HepG2 (cell line): ENCODE results near the gene EXOC7. TPM values are rescaled to one million over a fixed set of nuclear protein-coding genes. Genes with fewer than 3 reads are reported as not detected.

Source experiments
- ATAC-seq: fragments of 200-7000 bp; cut with Tn5 transposase; 3 replicates; pipeline ENCODE4 v1.9.1; 2020; ENCODE audit warnings: mild to moderate bottlenecking, moderate library complexity
- BruUV-seq: library from RNA; stranded (reverse); fragments of 400-500 nt; replicated peaks from 2 replicates; lab custom pipeline; 2021; lab: Mats Ljungman, UMichigan
- CTCF ChIA-PET: fragments of 300-600 bp; formaldehyde crosslinking; extraction: SDS; loops from one replicate; lab custom pipeline; 2021; ENCODE audit warnings: low total read pairs, inconsistent platforms, low intra/inter-chr PET ratio; lab: Yijun Ruan, JAX
- POLR2A ChIA-PET: fragments of 350-600 bp; sonication (Branson Sonifier 250); formaldehyde crosslinking; loops from one replicate; lab custom pipeline; 2020; ENCODE audit warnings: antibody characterized with exemption, inconsistent platforms; lab: Yijun Ruan, JAX
- DNase-seq: peaks from one replicate; pipeline ENCODE4 v3.0.0-alpha.2; 2015; ENCODE audit warnings: low spot score
- FAIRE-seq: peaks from 3 replicates; lab custom pipeline; 2011; peaks lifted over from hg19 to GRCh38; lab: Jason Lieb, UNC
- H2AFZ ChIP-seq: one replicate; pipeline ENCODE4 v1.6.1; 2011; ENCODE audit warnings: low read length, inconsistent platforms
- H3K27ac ChIP-seq: fragments of 300-600 bp; 3 replicates; pipeline ENCODE4 v1.8.0; 2011; ENCODE audit warnings: mixed run types, mild to moderate bottlenecking, mixed read lengths, low read length, inconsistent platforms; ENCODE audit not compliant: insufficient read depth; ENCODE audit errors: extremely low read length
- H3K27me3 ChIP-seq, 2 experiments: fragments of 200-600 bp in 1 of 2; 2 replicates in 1 of 2; 3 replicates in 1 of 2; pipeline versions ENCODE4 v1.6.0 to v1.8.0; 2011; ENCODE audit warnings: low read length in 2 of 2, mild to moderate bottlenecking in 2 of 2, moderate library complexity in 2 of 2, inconsistent platforms in 1 of 2; ENCODE audit not compliant: insufficient read depth in 2 of 2, control insufficient read depth in 1 of 2
- H3K36me3 ChIP-seq, 2 experiments: fragments of 200-600 bp in 1 of 2; replicated peaks in 1 of 2; 2 replicates in 1 of 2; 3 replicates in 1 of 2; pipeline versions ENCODE4 v1.5.1 to v1.8.0; 2011; ENCODE audit warnings: low read length in 2 of 2, inconsistent platforms in 1 of 2; ENCODE audit not compliant: insufficient read depth in 2 of 2, control insufficient read depth in 1 of 2
- H3K4me1 ChIP-seq: 2 replicates; pipeline ENCODE4 v1.5.1; 2012; ENCODE audit warnings: low read length, inconsistent platforms; ENCODE audit not compliant: insufficient read depth
- H3K4me2 ChIP-seq: 2 replicates; pipeline ENCODE4 v1.6.0; 2011; ENCODE audit warnings: low read depth, low read length, inconsistent platforms
- H3K4me3 ChIP-seq, 3 experiments: fragments of 200-600 bp in 1 of 3; sonication (generic), shearing (Covaris generic) in 1 of 3; replicated peaks in 1 of 3; 2 replicates each; pipeline ENCODE4 v1.5.1; 2011 to 2016; ENCODE audit warnings: low read length in 3 of 3, inconsistent platforms in 2 of 3, low read depth in 2 of 3, mild to moderate bottlenecking in 2 of 3, control low read depth in 1 of 3, mixed read lengths in 1 of 3; ENCODE audit not compliant: insufficient read depth in 1 of 3
- H3K79me2 ChIP-seq: one replicate; pipeline ENCODE4 v1.6.1; 2011; ENCODE audit warnings: low read length, inconsistent platforms; ENCODE audit not compliant: insufficient read depth
- H3K9ac ChIP-seq: 2 replicates; pipeline ENCODE4 v1.6.0; 2011; ENCODE audit warnings: mild to moderate bottlenecking, low read depth, low read length, inconsistent platforms; ENCODE audit not compliant: insufficient read depth
- H3K9me3 ChIP-seq: 2 replicates; pipeline ENCODE4 v1.5.1; 2012; ENCODE audit warnings: mild to moderate bottlenecking, low read length
- H4K20me1 ChIP-seq: 2 replicates; pipeline ENCODE4 v1.6.0; 2011; ENCODE audit warnings: inconsistent platforms, mild to moderate bottlenecking, low read length, moderate library complexity; ENCODE audit not compliant: insufficient read depth
- FOXA1 ChIP-seq, 2 experiments: fragments of 450-650 bp in 1 of 2; sonication (generic) in 1 of 2; formaldehyde crosslinking in 1 of 2; IDR thresholded peaks; 2 replicates each; pipeline versions ENCODE4 v1.4.0 to v1.6.1; 2016 to 2020; ENCODE audit warnings: missing genetic modification reagents in 1 of 2
- POLR2AphosphoS2 ChIP-seq: IDR thresholded peaks from 2 replicates; pipeline ENCODE4 v1.6.1; 2011; ENCODE audit warnings: low read depth, low read length, improper control_type of control experiment
- YY1 ChIP-seq: IDR thresholded peaks from 2 replicates; pipeline ENCODE4 v1.6.1; 2011; ENCODE audit warnings: low read length, low read depth, moderate library complexity, mild to moderate bottlenecking; ENCODE audit not compliant: insufficient read depth, insufficient replicate concordance
- ZBTB1 ChIP-seq: sonication (generic); formaldehyde crosslinking; IDR thresholded peaks from 2 replicates; pipeline ENCODE4 v1.4.0; 2020; ENCODE audit warnings: missing genetic modification reagents, borderline replicate concordance
- ZNF749 ChIP-seq: sonication (generic); formaldehyde crosslinking; IDR thresholded peaks from 2 replicates; pipeline ENCODE4 v1.8.0; 2022; ENCODE audit warnings: mild to moderate bottlenecking, missing genetic modification reagents, moderate library complexity, borderline replicate concordance
- WGBS: methylation state at CpG from one replicate; pipeline ENCODE4 v1.1.6; 2017; ENCODE audit warnings: low lambda C conversion rate; 5-methylcytosine and 5-hydroxymethylcytosine counted together
- in situ Hi-C: cut with HindIII; loops from 2 replicates; pipeline ENCODE4 v1.10.0; 2017; ENCODE audit warnings: low pct_unique_long_range_greater_than_20kb; ENCODE audit not compliant: extremely low pct_ligation_motif_present
- intact Hi-C: fragments of 100-400 bp; cut with micrococcal nuclease; formaldehyde crosslinking; loops from one replicate; pipeline ENCODE4 v1.10.0; 2022; ENCODE audit not compliant: unreplicated experiment
- polyA plus RNA-seq, 8 experiments: library from polyadenylated mRNA; depleted of rRNA in 3 of 8; stranded (reverse) in 7 of 8; unstranded in 1 of 8; fragments of >200 nt; fragmentation: Illumina TruSeq in 4 of 8; extraction: Trizol in 4 of 8; gene quantifications; 2 replicates each; pipeline versions ENCODE4 v1.2.1 to v1.2.3, GENCODE V29; 2011 to 2016; ENCODE audit warnings: low read depth in 4 of 8, missing spikeins in 1 of 8, mixed read lengths in 1 of 8; ENCODE audit not compliant: insufficient read depth in 1 of 8
- total RNA-seq, 5 experiments: library from RNA; depleted of rRNA; stranded (reverse); fragments of >200 nt; fragmentation: Illumina TruSeq; extraction: Trizol; gene quantifications; 2 replicates each; pipeline ENCODE4 v1.2.3, GENCODE V29; 2016; ENCODE audit warnings: low read depth in 1 of 5
- TF ChIP-seq, protein P1 (sequence below): IDR thresholded peaks from 2 replicates; pipeline ENCODE4 v1.6.1; 2012; ENCODE audit warnings: low read length, improper control_type of control experiment

The EXOC7 gene
- total and polyA plus RNA-seq, 2 of the 13 experiments (the other 11 are each of a cell fraction or from before 2014, with no cell fraction given) = 86.9 to 116 TPM

DNA sequence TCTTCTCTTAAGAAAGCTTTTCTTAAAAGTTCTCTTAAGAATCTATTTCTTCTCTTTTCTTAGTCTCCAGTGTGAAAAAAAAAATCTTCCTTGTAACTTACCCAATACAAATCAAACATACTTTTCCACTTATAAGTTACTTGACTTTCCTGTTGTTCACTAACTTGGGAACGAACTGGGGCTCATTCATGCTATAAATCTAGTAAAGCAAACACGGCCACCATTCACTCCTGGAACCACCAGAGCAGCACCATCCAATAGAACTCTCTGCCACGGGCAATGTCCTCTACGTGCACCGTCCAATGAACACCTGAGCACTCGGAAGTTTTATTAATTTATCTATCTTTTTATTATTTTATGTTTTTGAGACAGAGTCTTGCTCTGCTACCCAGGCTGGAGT is 52.0 kb downstream of the EXOC7 start:
- no peak overlapping the region for H3K27ac ChIP-seq
- 98% methylated on average over 6 of the region's 6 CpGs for WGBS
- FAIRE-seq = no peak
- CTCF ChIA-PET = no interaction called here
- no peak overlapping the region for H3K4me3 ChIP-seq
- peaks cover 43 to 84% of the 10 kb centered on the region in 2 experiments for H3K36me3 ChIP-seq
- DNase-seq = no peak
- H3K27me3 ChIP-seq = no peaks in the 10 kb centered on the region
- no peak overlapping the region for H3K4me2 ChIP-seq
- in situ Hi-C loops (no loop called here), intact Hi-C loops (no loop called here)
- H3K9ac ChIP-seq = no peak overlapping the region
- no peaks in the 10 kb centered on the region for H3K79me2 ChIP-seq
- H4K20me1 ChIP-seq = no peaks in the 10 kb centered on the region; the same call in 1 of the 2 replicates
- no peak for TF ChIP-seq YY1
- TF ChIP-seq ZNF749 (CRISPR knock-in tag) = no peak
- H3K4me1 ChIP-seq = no peaks in the 10 kb centered on the region
- no peak overlapping the region for H2AFZ ChIP-seq
- POLR2A ChIA-PET = no interaction called here
- BruUV-seq = no TSS peak
- ATAC-seq = no peak
- H3K9me3 ChIP-seq = no peaks in the 10 kb centered on the region

- ChIA-PET POLR2A (no interaction called here), CTCF (no interaction called here)
- peaks cover 46 to 84% of the 10 kb centered on the region in 2 experiments for H3K36me3 ChIP-seq
- 97% methylated on average over 11 of the region's 11 CpGs for WGBS
- FAIRE-seq (no peak), ATAC-seq (no peak), DNase-seq (no peak)
- BruUV-seq = TSS peak; percentile 9
- no peak overlapping the region for H3K4me3 ChIP-seq
- intact Hi-C loops = no loop called here
- no peaks in the 10 kb centered on the region for H3K79me2 ChIP-seq
- no peaks in the 10 kb centered on the region for H3K4me1 ChIP-seq
- in situ Hi-C loops = no loop called here
- H4K20me1 ChIP-seq = no peaks in the 10 kb centered on the region; the same call in 1 of the 2 replicates
- H3K9me3 ChIP-seq = no peaks in the 10 kb centered on the region
- H3K9ac ChIP-seq = no peak overlapping the region
- H3K27ac ChIP-seq = no peak overlapping the region
- TF ChIP-seq ZBTB1 (no peak), POLR2AphosphoS2 (no peak), FOXA1 (IDR thresholded peaks at IDR 0.05) (no peak), FOXA1 (CRISPR knock-in tag; IDR thresholded peaks at IDR 0.05) (no peak)
- TF ChIP-seq, protein P1, sequence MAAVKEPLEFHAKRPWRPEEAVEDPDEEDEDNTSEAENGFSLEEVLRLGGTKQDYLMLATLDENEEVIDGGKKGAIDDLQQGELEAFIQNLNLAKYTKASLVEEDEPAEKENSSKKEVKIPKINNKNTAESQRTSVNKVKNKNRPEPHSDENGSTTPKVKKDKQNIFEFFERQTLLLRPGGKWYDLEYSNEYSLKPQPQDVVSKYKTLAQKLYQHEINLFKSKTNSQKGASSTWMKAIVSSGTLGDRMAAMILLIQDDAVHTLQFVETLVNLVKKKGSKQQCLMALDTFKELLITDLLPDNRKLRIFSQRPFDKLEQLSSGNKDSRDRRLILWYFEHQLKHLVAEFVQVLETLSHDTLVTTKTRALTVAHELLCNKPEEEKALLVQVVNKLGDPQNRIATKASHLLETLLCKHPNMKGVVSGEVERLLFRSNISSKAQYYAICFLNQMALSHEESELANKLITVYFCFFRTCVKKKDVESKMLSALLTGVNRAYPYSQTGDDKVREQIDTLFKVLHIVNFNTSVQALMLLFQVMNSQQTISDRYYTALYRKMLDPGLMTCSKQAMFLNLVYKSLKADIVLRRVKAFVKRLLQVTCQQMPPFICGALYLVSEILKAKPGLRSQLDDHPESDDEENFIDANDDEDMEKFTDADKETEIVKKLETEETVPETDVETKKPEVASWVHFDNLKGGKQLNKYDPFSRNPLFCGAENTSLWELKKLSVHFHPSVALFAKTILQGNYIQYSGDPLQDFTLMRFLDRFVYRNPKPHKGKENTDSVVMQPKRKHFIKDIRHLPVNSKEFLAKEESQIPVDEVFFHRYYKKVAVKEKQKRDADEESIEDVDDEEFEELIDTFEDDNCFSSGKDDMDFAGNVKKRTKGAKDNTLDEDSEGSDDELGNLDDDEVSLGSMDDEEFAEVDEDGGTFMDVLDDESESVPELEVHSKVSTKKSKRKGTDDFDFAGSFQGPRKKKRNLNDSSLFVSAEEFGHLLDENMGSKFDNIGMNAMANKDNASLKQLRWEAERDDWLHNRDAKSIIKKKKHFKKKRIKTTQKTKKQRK = no peak
- H3K27me3 ChIP-seq = no peaks in the 10 kb centered on the region
- H3K4me2 ChIP-seq = no peak overlapping the region
- H2AFZ ChIP-seq = no peak overlapping the region
Observed at GRCh38 chr17:76050538-76051467, 52.8 kb downstream of the EXOC7 start.
